Right renal pelvis (tissue), 4 donors: ENCODE results near the gene ZNF777. TPM values are rescaled to one million over a fixed set of nuclear protein-coding genes. Genes with fewer than 3 reads are reported as not detected.
"Not testable (repeated sequence)": the region's sequence is repeated elsewhere in the genome, so short reads cannot be mapped to it uniquely, and the experiment has no call there.

ENCODE experiments used
- DNase-seq, 4 donors: peaks; one replicate each; pipeline ENCODE4 v3.0.0-alpha.2; 2013; ENCODE audit warnings: low read depth in 4 of 4, low spot score in 3 of 4, missing footprints in 1 of 4
- polyA plus RNA-seq, 4 donors: library from polyadenylated mRNA; unstranded; fragments of 120-200 nt; gene quantifications; one replicate each; pipeline ENCODE4 v1.2.1, GENCODE V29; 2013; ENCODE audit not compliant: insufficient read length in 4 of 4

Gene ZNF777
- polyA plus RNA-seq, 4 donors = 13.1 to 19.0 (median 14.9) TPM

DNA sequence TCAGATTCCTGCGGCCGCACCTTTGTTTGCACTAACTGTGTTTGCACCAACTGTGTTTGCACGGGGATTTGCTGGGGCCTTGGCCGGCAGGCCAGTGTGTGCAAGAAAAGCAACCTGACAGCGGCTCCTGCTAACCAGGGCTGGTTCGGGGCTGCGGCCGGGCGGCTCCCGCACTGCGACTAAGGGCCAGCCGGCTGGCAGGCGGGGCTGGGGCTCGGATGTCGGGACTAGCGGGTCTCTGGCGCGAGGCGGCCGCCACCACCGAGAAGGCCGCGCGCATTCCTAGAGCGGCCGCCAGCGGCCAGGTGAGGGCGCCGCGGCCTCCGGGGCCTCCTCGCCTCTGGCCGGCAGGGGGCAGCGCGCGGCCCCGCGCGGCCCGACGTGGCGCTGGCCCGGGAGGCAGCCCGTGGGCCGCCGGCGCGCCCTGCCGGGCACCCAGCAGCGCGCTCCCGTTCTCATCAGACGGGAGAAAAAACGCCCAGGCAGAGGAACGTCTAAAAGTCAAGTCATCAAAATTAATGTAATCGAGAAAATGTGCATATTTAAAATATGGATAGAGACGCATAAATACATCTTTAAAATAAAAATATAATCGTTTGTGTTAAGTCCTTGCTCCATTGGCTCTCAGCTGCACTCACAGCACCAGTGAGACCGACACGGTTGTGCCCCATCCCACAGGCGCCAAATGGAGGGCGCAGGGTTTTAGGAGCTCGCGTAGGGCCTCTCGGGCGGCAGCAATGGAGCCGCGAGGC is 38.5 kb downstream of the ZNF777 start:
- DNase-seq = peak in 3 of 4 donors; percentile 46 to 58 (median 47)

DNA sequence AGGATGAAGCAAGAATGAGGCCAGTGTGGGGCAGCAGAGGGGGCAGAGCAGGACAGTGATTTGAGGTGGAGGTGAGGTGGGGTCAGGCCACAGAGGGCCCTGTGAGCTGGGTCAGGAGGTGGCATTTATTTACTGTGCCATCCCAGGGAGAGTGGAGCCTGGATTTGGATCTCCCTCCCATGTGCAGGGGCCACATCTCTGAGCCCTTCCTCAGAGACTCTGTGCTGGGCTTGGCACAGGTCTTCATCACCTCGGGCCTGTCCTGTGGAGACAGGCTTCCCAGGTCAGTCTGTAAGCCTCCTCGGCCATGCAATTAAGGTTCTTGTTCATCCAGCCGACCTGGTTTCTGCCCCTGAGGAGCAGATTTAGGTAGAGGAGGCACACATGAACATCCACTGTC is 40.9 kb downstream of the ZNF777 start:
- no peak for DNase-seq

DNA sequence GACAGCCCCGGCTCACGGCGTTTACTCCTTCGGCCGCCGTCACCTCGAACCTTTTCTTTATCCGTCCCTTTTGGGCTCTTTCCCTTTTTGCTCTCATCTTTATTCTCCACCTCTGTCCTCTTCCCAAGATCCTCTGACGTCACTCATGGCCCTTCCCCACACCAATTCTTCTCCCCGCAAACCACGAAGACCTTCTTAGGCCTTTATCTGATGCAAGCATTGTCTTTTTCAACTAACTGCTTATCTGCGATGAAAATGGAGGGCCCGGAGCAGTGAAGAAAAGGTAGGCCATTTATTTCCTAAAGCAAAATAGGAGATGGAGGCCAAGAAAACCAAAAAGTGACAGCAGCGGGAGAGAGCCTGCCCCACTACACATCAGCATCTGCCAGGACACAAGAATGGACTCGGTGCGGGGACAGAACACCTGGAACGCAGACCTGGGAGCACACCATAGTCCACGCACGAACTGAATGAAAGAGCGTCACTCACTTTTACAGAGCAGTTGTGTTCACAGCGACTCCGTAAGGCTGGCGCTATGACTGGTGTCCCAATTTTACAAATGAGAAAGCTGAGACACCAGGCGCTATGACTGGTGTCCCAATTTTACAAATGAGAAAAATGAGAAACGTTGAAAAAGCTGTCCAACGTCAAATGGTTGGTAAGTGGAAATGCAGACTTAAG is 45.3 kb downstream of the ZNF777 start:
- DNase-seq = no peak

DNA sequence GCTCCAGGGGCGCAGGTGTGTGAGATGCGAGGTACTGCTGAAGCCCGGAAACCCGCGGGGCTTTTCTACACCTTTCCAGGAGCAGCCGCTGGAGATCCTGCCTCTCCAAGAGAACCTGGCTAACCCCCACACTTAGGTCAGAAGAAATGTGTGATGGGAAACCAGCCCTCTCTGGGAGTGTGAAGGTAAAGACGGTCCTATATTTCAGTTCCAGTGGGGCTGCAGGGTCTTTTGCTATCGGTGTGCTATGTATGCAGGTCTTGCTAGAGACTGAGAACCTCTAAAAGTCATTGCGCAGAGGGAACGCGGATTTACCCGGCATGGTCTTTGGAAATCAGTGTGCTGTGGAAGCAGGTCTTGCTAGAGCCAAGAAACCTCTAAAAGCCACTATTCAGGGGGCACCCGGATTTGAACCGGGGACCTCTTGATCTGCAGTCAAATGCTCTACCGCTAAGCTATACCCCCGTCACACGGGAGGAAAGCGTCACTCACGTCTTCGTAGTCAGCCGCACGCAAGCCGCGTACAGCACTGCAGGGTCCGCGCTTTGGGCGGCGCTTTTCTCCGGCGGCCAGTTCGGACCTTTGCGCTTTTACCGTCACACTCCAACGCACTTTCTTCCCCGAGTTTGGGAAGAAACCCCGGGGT is 46.0 kb downstream of the ZNF777 start:
- peak in 1 of 4 donors; percentile 41 for DNase-seq

DNA sequence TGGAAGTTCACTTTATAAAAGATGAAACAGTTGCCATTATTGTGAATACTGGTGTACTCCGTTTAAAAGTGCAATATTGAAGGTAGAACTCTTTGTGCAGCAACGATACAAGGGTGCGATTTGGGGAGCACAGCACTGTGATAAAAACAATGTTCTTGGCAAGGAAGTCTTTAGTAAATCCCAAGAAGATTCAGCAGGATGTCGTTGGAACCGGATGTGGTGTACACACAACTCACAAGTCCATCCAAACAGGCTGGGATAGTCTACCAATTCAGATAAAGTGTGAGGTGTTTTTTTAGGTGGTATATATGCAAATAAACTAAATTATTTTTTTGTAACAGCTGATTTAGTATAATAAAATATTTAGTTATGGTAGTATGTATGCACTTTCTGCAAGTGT is 46.7 kb downstream of the ZNF777 start:
- no peak for DNase-seq

DNA sequence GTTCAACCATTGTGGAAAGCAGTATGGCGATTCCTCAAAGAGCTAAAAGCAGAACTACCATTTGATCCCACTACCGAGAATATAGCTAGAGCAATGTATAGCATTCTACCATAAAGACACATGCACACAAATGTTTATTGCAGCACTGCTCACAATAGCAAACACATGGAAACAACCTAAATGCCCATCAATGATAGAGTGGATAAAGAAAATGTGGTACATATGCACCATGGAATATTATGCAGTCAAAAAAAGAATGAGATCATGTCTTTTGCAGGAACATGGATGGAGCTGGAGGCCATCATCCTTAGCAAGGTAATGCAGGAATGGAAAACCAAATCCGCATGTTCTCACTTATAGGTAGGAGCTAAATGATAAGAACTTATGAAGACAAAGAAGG is 47.8 kb downstream of the ZNF777 start:
- not testable (repeated sequence) for DNase-seq

DNA sequence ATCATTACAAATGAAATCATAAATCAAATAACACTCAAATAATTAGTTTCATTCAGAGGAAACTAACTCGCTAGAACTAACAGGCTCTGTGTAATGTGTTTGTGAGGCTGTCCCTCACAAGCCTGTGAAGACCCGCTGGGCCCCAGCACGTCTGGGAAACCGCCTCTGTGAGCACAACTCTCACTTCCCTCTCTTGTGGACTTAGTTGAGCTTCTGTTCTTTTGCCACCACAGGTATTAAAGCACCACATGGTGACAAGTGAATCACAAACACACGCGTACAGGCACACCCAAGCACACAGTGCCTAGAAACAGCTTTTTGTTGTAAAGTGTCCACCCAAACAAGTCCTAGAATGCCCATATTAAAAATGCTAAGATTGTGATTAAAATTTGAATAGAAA is 51.0 kb downstream of the ZNF777 start:
- DNase-seq = no peak

DNA sequence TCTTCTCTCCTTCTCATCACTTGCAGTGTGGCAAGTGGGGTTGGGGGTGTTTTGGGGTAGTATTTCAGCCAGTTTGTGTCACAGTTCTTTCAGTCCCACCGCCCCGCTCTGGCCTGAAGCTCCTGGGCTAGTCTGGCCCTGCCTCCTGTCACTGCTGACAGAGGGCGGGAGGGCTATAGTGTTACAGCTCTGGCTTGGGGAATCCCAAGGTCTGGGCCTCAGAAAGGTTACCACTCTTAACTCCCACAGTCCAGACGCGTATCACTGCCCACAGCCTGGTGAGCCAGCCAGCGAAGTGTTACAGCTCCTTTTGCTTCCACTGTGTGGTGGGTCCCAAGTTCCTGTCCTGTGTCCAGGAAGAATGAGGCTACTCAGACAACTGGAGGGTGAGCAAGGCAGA is 56.0 kb downstream of the ZNF777 start:
- DNase-seq = no peak

DNA sequence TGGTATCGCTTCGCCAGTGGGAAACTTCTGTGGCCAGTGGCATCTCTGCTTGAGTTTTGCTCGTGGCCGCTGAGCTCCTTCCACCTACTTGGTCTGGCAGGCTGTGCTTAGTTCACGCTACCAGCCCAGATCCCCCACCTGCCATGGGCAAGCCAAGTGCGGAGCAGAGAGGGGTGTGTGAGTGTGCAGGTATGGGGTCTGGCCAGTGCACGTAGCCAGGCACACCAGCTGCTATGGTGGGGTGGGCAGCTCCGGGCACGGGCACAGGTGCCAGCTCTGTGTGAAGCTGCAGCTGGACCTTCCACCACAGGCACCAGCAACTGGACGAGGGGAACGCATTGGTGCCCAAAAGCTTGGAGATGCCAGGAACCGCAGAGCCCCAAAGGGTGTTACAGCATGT is 56.5 kb downstream of the ZNF777 start:
- DNase-seq = no peak

DNA sequence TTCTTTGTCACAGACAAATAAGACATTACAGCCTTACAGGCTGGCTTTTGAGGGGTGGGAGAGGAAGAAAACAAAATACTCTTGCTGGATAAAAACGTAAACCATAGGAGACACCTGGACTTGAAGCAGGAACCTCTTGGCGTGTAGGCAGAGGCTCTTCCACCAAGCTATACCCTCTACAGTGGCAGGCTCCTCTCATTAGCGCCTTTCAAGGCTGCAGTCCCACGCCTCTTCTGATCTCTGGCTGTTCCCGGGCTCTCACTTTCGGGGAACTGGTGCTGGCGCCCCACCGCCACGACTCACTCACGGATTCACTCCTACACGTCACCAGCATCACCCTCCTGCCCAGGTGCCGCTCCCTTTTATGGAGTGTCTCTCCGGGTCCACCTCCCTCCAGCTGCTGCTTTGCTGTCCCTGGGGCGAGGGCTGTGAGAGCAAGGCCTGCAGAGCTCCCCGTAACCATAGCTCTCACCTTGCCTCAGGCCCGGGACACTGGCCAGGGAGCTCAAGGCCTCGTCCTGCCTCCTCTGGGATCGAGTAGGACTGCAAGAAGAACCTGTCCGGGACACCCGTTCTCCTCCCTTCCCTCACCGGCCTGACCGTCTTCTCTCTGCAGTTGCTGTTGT is 62.6 kb downstream of the ZNF777 start:
- no peak for DNase-seq

DNA sequence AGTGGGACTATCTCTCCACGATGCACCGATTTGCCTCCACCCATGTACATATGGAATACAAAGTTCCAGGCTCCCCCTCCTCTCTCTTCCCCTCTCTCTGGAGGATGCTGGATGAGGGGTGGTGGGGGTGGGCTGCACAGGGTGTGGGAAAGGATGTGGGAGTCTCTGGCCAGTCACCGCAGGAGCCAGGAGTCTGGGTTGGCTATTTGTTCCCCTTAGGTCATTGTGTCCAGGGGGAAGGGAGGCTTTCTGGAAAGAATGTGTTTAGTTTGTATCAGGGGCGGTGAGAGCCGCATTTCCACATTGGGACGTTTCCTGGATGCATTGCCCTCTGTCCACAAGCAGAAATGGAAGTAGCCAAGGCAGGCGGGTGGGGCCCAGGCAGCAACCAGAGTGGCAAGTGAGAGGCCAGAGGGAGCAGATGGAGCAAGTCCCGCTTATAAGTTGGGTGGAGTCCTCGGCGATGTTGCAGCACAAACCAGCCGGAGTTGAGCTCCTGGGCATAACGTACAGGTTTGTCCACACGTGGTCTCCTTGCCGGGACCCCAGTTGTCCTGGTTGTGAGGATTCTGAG is 63.3 kb downstream of the ZNF777 start:
- no peak for DNase-seq

DNA sequence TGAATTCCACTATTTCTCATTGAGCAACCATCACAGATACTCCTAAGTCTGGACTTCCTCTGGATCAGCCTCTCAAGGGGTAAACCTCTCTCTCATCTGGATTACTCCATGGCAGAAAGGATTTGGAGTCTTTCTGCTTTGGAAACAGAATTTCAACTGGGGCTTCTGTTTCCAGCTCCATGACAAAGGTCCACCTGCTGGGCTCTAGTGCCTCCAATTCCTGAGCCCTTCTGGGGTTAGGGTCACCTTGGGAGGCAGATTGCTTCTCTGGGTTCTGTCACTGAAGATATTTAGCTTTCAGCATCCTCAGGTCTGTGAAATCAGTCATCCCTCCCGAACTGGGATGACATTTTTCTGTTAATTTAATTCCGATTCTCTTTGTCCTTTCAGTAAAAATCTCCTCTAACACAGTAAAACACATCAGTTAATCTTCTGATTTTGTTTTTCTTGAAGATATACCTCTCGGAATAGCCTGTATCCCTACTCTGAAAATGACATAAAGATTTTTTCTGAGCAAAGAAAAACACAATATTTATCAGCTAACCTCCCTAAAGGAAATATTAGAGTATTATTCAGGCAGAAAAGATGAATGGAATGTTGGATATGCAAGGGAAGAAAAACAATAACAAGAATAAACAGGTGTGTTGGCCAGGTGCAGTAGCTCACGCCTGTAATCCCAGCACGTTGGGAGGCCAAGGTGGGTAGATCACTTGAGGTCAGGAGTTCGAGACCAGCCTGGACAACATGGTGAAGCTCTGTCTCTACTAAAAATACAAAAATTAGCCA is 72.1 kb downstream of the ZNF777 start:
- not testable (repeated sequence) for DNase-seq

DNA sequence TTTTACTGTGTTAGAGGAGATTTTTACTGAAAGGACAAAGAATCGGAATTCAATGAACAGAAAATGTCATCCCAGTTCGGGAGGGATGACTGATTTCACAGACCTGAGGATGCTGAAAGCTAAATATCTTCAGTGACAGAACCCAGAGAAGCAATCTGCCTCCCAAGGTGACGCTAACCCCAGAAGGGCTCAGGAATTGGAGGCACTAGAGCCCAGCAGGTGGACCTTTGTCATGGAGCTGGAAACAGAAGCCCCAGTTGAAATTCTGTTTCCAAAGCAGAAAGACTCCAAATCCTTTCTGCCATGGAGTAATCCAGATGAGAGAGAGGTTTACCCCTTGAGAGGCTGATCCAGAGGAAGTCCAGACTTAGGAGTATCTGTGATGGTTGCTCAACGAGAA is 74.3 kb downstream of the ZNF777 start:
- DNase-seq = not testable (repeated sequence)

DNA sequence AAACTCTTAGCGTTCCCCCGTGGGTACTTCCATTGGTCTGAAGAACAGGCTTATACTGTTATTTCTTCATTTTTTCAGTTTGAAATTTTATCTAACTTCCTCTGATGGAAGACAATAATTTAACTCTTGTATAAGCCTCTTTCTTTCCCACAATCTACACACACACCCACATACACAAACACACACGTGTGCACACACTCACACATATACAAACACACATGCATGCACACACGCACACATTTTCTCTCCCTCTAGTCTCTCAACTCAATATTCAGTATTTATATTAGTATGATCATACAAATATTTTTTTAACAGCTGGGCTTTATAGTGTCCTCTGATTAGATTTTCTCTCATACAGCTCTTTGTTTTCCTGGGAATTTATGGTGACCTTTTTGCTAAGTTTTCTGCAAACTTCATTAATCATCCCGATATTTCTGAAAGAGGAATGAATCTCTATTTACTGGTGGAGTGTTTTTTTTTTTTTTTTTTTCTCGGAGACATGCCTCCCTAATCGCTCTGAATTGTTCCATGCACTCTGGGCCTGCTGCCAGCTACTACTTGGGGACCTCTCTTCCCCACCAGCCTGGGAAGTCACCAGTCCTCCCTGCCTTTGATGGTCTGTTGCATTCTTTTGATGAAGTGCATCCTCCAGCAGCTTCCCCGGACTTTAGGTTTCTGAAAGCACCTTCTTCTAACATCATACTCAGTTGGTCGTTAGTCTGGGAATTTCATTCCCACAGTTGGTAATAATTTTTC is 75.5 kb downstream of the ZNF777 start:
- DNase-seq = peak in 1 of 4 donors; percentile 3

Other genes with a start within 250 kb of the ZNF777 start
- 10 to 100 TPM; 16.5 to 18.4 (median 18.0) TPM for gene ZNF212, start 221.4 kb downstream of the ZNF777 start, polyA plus RNA-seq
- 10 to 100 TPM; 11.8 to 14.3 (median 13.1) TPM for gene ZNF783, start 198.9 kb downstream of the ZNF777 start, polyA plus RNA-seq
- 10 to 100 TPM; 13.2 to 15.4 (median 14.8) TPM for gene ZNF746, start 36.7 kb upstream of the ZNF777 start, polyA plus RNA-seq